Sigmoid colon (tissue), 7 donors: ENCODE data around the gene CCDC185. TPM values are rescaled to one million over a fixed set of nuclear protein-coding genes. Genes with fewer than 3 reads are reported as not detected.

ENCODE experiments used
- DNase-seq: peaks from one replicate; pipeline ENCODE4 v3.0.0-alpha.2; 2019
- H3K27ac ChIP-seq, 4 donors: fragments of 200-600 bp; sonication (generic); one replicate each; pipeline ENCODE4 v1.5.1; 2016 to 2019; ENCODE audit warnings: mild to moderate bottlenecking in 1 of 4
- H3K27me3 ChIP-seq, 3 donors: fragments of 200-600 bp; sonication (generic); one replicate each; pipeline ENCODE4 v1.5.1; 2019; ENCODE audit warnings: mild to moderate bottlenecking in 1 of 3
- H3K36me3 ChIP-seq, 4 donors: fragments of 200-600 bp; sonication (generic); one replicate each; pipeline ENCODE4 v1.5.1; 2016 to 2019
- H3K4me1 ChIP-seq, 4 donors: fragments of 200-600 bp; sonication (generic); one replicate each; pipeline ENCODE4 v1.5.1; 2017 to 2019
- H3K4me3 ChIP-seq, 4 donors: fragments of 200-600 bp; sonication (generic); one replicate each; pipeline ENCODE4 v1.5.1; 2017 to 2019; ENCODE audit warnings: mild to moderate bottlenecking in 2 of 4, moderate library complexity in 1 of 4
- H3K9me3 ChIP-seq, 4 donors: fragments of 200-600 bp in 3 of 4; sonication (generic) in 3 of 4; one replicate each; pipeline versions ENCODE4 v1.5.1 to v1.6.1; 2013 to 2019
- EP300 ChIP-seq, 4 donors: sonication (generic); formaldehyde crosslinking; IDR thresholded peaks; one replicate each; pipeline ENCODE4 v1.6.1; 2017; ENCODE audit warnings: antibody characterized with exemption in 4 of 4
- POLR2A ChIP-seq, 2 donors: fragments of 450-650 bp; IDR thresholded peaks; one replicate each; pipeline ENCODE4 v1.6.1; 2016; ENCODE audit warnings: antibody characterized with exemption in 2 of 2, mild to moderate bottlenecking in 2 of 2, moderate library complexity in 2 of 2
- POLR2AphosphoS5 ChIP-seq, 4 donors: sonication (generic); formaldehyde crosslinking; IDR thresholded peaks; one replicate each; pipeline ENCODE4 v1.6.1; 2017; ENCODE audit warnings: antibody characterized with exemption in 4 of 4
- WGBS, 2 donors: extraction: QIAGEN DNeasy Blood & Tissue Kit; methylation state at CpG; one replicate each; pipeline ENCODE4 v1.1.7; 2013; 5-methylcytosine and 5-hydroxymethylcytosine counted together
- intact Hi-C: fragments of 100-400 bp; cut with DNase I; formaldehyde crosslinking; loops from one replicate; pipeline ENCODE4 v1.15.1; 2023
- polyA plus RNA-seq, 3 donors: library from polyadenylated mRNA; stranded (reverse); fragments of 200-250 nt; gene quantifications; one replicate each; pipeline ENCODE4 v1.2.3, GENCODE V29; 2013
- total RNA-seq, 4 donors: library from RNA; depleted of rRNA; stranded (reverse); fragments of >200 nt; gene quantifications; one replicate each; pipeline ENCODE4 v1.1.0, GENCODE V29; 2016
- TF ChIP-seq, protein P1 (sequence below), 4 experiments: fragments of 450-650 bp in 3 of 4; fragments of 200-600 bp in 1 of 4; IDR thresholded peaks; one replicate each; pipeline ENCODE4 v1.5.1; 2016 to 2019; ENCODE audit warnings: antibody characterized with exemption in 4 of 4, mild to moderate bottlenecking in 3 of 4, moderate library complexity in 2 of 4
- donor health status: healthy with polysubstance abuse.
- donor health status: Bipolar disorder and iron deficiency.
- donor health status: healthy.

CCDC185 gene
- total and polyA plus RNA-seq, 7 donors: not detected

DNA sequence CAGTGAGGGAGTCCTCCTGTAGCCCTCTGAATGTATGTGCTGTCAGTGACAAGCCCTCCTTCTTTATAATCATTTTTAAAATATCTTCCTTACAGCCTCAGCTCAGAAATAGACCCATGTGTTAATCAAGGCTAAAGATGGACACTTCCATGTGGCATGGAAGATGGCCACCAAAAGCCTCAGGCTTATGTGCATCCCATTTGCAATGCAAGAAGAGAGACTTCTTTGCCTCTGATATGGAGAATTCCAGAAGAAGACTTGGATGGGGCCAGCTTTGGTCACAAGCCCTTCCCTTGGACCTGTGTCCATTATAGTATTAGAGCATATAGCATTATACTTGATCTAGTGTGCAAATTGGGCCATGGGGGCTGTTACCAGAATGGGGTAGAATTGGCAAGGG is 18.5 kb downstream of the CCDC185 start:
- no peaks in the 10 kb centered on the region for H3K4me1 ChIP-seq
- no peaks in the 10 kb centered on the region for H3K9me3 ChIP-seq
- H3K36me3 ChIP-seq: no peaks in the 10 kb centered on the region
- H3K4me3 ChIP-seq: no peak overlapping the region
- no peak overlapping the region for H3K27ac ChIP-seq
- intact Hi-C loops: no loop called here
- TF ChIP-seq, protein P1, sequence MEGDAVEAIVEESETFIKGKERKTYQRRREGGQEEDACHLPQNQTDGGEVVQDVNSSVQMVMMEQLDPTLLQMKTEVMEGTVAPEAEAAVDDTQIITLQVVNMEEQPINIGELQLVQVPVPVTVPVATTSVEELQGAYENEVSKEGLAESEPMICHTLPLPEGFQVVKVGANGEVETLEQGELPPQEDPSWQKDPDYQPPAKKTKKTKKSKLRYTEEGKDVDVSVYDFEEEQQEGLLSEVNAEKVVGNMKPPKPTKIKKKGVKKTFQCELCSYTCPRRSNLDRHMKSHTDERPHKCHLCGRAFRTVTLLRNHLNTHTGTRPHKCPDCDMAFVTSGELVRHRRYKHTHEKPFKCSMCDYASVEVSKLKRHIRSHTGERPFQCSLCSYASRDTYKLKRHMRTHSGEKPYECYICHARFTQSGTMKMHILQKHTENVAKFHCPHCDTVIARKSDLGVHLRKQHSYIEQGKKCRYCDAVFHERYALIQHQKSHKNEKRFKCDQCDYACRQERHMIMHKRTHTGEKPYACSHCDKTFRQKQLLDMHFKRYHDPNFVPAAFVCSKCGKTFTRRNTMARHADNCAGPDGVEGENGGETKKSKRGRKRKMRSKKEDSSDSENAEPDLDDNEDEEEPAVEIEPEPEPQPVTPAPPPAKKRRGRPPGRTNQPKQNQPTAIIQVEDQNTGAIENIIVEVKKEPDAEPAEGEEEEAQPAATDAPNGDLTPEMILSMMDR (IDR thresholded peaks at IDR 0.05): no peak
- TF ChIP-seq EP300 (IDR thresholded peaks at IDR 0.05) (no peak), POLR2A (IDR thresholded peaks at IDR 0.05) (no peak), POLR2AphosphoS5 (IDR thresholded peaks at IDR 0.05) (no peak)
- no peak for DNase-seq
- H3K27me3 ChIP-seq: no peaks in the 10 kb centered on the region

DNA sequence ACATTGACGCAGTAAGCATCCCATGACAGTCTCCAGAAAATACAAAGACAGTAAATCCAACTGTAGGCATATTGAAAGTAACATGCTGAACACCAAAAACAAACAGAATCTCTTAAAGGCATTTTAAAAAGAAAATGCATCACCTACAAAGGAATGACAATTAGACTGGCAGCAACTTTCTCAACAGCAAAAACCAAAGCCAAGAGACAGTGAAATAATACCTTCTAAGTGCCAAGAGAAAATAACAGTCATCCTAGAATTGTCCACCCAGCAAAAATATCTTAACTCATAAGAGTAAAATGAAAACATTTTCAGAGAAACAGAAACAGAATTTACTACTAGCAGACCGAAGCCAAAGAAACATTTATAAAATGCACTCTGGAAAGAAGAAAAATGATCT is 20.0 kb downstream of the CCDC185 start:
- Histone ChIP-seq H3K4me3 (no peak overlapping the region), H3K4me1 (no peaks in the 10 kb centered on the region), H3K36me3 (no peaks in the 10 kb centered on the region), H3K27me3 (no peaks in the 10 kb centered on the region), H3K9me3 (no peaks in the 10 kb centered on the region), H3K27ac (no peak overlapping the region)
- DNase-seq: no peak
- TF ChIP-seq EP300 (IDR thresholded peaks at IDR 0.05) (no peak), POLR2A (IDR thresholded peaks at IDR 0.05) (no peak), POLR2AphosphoS5 (IDR thresholded peaks at IDR 0.05) (no peak)
- TF ChIP-seq, protein P1 (IDR thresholded peaks at IDR 0.05): no peak
- WGBS, 2 donors: 81 to 85% methylated on average over 2 of the region's 2 CpGs
- intact Hi-C loops: no loop called here

DNA sequence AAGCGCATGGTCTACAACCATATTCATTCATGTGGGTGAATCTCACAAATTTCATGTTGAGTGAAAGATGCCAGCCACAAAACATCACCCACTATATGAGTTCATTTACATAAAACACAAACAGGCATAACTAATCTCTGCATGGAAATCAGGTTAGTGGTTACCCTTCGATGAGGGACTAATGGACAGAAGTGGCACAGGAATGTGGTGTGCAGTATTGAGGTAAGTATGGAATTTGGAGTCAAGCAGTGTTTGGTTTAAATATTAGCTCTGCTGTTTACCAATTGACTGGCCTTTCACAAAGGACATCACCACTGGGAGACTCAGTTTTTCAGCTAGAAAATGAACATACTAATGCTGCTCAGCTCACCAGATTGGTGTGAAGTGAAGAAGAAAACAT is 24.2 kb downstream of the CCDC185 start:
- H3K4me3 ChIP-seq: no peak overlapping the region
- no peaks in the 10 kb centered on the region for H3K36me3 ChIP-seq
- no peaks in the 10 kb centered on the region for H3K4me1 ChIP-seq
- no peaks in the 10 kb centered on the region for H3K9me3 ChIP-seq
- DNase-seq: no peak
- TF ChIP-seq POLR2A (IDR thresholded peaks at IDR 0.05): no peak
- no peak for TF ChIP-seq EP300 (IDR thresholded peaks at IDR 0.05)
- intact Hi-C loops: no loop called here
- no peaks in the 10 kb centered on the region for H3K27me3 ChIP-seq
- H3K27ac ChIP-seq: no peak overlapping the region
- WGBS, 2 donors: 48% methylated on average over 2 of the region's 2 CpGs

DNA sequence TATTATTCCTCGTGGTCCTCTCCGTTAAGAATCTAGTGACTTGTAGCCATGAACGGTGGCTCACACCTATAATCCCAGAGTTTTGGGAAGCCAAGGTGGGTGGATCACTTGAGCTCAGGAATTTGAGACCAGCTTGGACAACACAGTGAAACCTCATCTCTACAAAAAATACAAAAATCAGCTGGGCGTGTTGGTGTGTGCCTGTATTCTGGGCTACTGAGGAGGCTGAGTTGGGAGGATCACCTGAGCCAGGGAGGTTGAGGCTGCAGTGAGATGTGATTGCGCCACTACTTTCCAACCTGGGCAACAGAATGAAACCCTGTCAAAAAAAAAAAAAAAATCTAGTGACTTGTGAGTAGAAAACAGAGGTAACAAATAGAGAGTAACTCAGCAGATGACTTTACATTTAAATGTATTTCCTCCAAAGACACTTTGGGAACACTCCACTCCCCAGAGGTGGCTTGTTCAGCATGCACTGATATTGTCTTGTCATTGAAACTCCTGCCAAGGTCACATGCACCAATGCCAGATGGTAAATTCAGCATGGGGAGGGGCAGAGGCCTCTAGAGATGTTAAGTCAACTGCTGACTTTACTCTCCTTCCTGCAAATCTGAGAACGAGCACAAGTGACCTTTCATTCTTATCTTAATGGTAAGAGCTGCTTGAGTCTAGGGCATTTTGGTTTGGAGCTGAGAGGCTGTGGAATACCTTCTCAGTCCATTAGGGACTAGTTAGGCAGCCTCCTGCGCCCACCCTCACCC is 24.9 kb downstream of the CCDC185 start:
- WGBS, 2 donors: 77 to 78% methylated on average over 7 of the region's 7 CpGs
- Histone ChIP-seq H3K36me3 (no peaks in the 10 kb centered on the region), H3K4me3 (no peak overlapping the region), H3K27ac (no peak overlapping the region), H3K27me3 (no peaks in the 10 kb centered on the region), H3K4me1 (no peaks in the 10 kb centered on the region), H3K9me3 (no peaks in the 10 kb centered on the region)
- DNase-seq: no peak
- intact Hi-C loops: no loop called here
- no peak for TF ChIP-seq POLR2AphosphoS5 (IDR thresholded peaks at IDR 0.05)
- TF ChIP-seq EP300 (IDR thresholded peaks at IDR 0.05): no peak
- TF ChIP-seq, protein P1 (IDR thresholded peaks at IDR 0.05): no peak
- TF ChIP-seq POLR2A (IDR thresholded peaks at IDR 0.05): no peak

DNA sequence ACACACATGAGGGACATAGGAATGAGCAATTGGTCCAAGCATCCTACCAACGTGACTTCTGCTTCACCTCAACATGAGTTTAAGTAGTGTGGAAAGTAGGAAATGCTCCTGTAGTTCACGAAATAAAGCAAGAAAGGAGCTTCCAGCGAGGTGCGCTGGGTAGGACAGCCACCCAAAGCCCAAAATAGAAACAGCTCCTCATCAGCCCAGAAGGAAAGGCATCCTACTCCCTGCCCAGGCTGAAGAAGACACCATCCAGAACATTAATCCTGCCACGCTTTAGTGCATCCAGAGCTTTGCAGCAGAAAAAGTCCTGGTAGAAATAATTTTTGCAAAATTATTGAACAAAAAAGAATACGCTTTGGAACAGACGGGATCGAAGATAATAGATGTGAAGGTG is 25.9 kb downstream of the CCDC185 start:
- intact Hi-C loops: no loop called here
- no peaks in the 10 kb centered on the region for H3K27me3 ChIP-seq
- DNase-seq: no peak
- H3K27ac ChIP-seq: no peak overlapping the region
- TF ChIP-seq, protein P1 (IDR thresholded peaks at IDR 0.05): no peak
- TF ChIP-seq EP300 (IDR thresholded peaks at IDR 0.05) (no peak), POLR2A (IDR thresholded peaks at IDR 0.05) (no peak), POLR2AphosphoS5 (IDR thresholded peaks at IDR 0.05) (no peak)
- no peaks in the 10 kb centered on the region for H3K9me3 ChIP-seq
- no peaks in the 10 kb centered on the region for H3K36me3 ChIP-seq
- WGBS, 2 donors: 91 to 94% methylated on average over 8 of the region's 8 CpGs
- H3K4me3 ChIP-seq: no peak overlapping the region
- H3K4me1 ChIP-seq: peaks cover 0 to 7% (median 3%) of the 10 kb centered on the region in 4 donors
